Hematopoietic multipotent progenitor cell (in vitro differentiated cells): ENCODE results near the gene ZNF346. TPM values are rescaled to one million over a fixed set of nuclear protein-coding genes. Genes with fewer than 3 reads are reported as not detected.

Experiments used
- DNase-seq, 3 donors: peaks; one replicate each; pipeline ENCODE4 v3.0.0-alpha.2; 2011 to 2015; ENCODE audit warnings: low read depth in 2 of 3, low spot score in 2 of 3
- total RNA-seq: library from RNA; depleted of rRNA; stranded (reverse); fragments of >200 nt; gene quantifications from one replicate; pipeline ENCODE4 v1.2.3, GENCODE V29; 2012

ZNF346 gene
- total RNA-seq, 1 donor, result 27.2 TPM

GRCh38 chr5:177113566-177114424 is 91.3 kb downstream of the ZNF346 start:
- peak; percentile 62 to 84 (median 70) for DNase-seq

- DNase-seq, result peak; percentile 53 to 82 (median 77)
These were observed 94.3 kb downstream of the ZNF346 start for GRCh38 chr5:177116631-177117373.

GRCh38 chr5:177117441-177118045 is 95.0 kb downstream of the ZNF346 start:
- DNase-seq, result no peak

- DNase-seq, result no peak
These were observed 100.1 kb downstream of the ZNF346 start for GRCh38 chr5:177122566-177122965.

- DNase-seq, result no peak
These were observed 101.4 kb downstream of the ZNF346 start for GRCh38 chr5:177123789-177124485.

- no peak for DNase-seq
These were observed 102.0 kb downstream of the ZNF346 start for GRCh38 chr5:177124486-177124991.

GRCh38 chr5:177126771-177127170 is 104.3 kb downstream of the ZNF346 start:
- no peak for DNase-seq

GRCh38 chr5:177128551-177128981 is 106.1 kb downstream of the ZNF346 start:
- DNase-seq, result no peak

- DNase-seq, result no peak
These were observed 107.9 kb downstream of the ZNF346 start for GRCh38 chr5:177130211-177131018.

Other genes starting within 250 kb of the ZNF346 start
- not detected for gene UNC5A, start 212.1 kb upstream of the ZNF346 start, total RNA-seq
- 3.5 TPM for gene HK3, start 123.3 kb upstream of the ZNF346 start, total RNA-seq
- gene UIMC1, start 15.9 kb upstream of the ZNF346 start, total RNA-seq, result 15.3 TPM
- 0.54 TPM for gene FGFR4, start 64.2 kb downstream of the ZNF346 start, total RNA-seq
- gene NSD1, start 111.1 kb downstream of the ZNF346 start, total RNA-seq, result 32.9 TPM